HG03432 (cell line): Measurements from ENCODE around the gene MPPED2.

Source experiments
- ATAC-seq: cut with Tn5 transposase; IDR thresholded peaks from one replicate; pipeline ENCODE4 v1.9.1; 2021; ENCODE audit warnings: mild to moderate bottlenecking, moderate library complexity; ENCODE audit not compliant: unreplicated experiment

The MPPED2 gene

DNA sequence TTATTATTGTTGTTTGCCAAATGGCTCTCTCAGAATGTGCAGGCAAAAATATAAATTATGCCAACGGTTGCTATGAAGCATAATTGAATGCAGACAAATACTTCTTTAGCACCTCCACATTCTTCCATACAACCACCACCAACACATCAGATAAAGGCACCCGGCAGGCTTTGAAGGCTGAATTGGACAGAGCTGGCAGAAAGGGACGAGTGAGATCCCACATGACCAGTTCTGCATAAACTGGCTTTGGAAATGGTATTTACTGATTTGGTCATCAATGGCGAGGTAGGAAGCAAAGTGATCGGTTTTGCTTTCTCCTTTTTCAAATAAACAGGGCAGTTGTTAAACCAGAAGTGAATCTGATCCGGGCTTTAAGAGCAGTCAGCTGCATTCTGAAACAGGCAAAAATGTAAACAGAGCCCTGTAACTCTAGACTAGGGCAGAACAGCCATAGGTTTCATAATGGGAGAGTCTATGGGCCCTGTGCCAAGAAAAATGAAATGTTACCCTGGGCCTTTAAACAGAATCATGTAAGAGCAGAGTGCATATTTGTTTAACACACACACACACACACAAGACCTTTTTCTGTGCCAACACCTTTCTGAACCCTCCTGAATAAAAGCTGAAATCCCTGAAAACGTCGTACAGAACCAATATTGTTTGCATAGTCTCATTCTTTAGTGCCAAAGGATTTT, 97.7 kb downstream of the MPPED2 start:
- ATAC-seq, result no peak

DNA sequence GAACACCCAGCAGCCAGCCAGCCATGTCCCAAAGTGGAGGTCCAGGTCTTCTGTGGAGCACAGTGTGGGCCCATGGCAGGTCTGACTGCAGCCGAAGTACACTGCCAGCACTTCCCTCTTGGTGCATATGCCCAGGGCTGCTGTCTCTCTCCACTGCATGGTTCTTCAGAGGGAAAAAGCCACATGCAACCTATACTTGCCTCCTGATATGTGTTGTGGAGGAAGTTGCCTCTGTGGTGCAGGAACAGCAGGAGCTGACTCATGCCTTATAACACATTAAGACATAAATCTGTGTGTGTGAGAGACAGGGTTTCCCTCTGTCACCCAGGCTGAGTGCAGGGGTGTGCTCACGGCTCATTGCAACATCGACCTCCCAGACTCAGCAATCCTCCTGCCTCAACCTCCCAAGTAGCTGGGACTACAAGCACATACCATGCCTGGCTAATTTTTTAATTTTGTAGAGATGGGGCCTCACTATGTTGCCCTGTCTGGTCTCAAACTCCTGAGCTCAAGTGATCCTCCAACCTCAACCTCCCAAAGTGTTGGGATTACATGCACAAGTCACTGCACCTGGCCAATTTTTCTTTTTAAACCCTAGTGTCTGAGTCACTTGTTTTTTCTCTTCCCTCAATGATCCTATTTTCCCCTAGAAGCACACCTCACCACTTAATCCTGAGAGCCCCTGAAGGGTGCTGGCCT, 98.8 kb downstream of the MPPED2 start:
- no peak for ATAC-seq

DNA sequence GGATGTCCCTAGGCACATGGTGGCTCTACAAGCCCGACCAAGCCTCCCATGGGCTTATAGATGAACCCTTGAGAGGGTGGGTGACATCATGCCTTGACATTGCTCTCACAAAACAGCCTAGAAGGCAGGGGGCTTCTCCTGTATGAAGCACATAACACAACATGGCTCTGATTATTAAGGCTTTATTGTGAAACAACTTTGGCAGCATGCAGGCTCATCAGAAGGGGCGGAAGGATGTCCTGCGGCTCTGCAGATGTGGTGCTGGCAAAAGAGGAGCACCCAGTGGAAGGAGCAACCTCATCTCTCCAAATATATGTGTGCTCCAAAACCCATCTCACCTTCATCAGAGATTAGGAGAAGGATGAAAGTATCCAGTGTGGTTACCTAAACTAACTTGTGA, 100.4 kb downstream of the MPPED2 start:
- no peak for ATAC-seq

DNA sequence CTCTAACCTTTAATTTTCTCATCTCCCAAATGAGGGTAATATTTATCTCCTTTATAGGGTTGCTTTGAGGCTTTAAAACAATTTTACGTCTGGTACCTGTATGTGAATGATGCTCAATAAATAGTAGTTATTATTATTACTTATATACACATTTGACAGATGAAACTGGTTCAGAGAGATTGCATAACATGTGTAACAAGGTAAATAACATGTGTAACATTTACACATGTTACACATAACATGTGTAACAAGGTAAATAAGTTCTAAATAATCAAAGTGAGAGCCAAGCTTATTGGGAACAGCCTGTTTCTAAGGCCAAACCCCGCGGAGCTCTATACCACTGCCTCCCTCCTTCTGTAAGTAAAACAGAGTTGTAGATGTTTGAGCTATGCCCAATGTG, 100.9 kb downstream of the MPPED2 start:
- ATAC-seq, result no peak

GRCh38 chr11:30483056-30483455, 103.1 kb downstream of the MPPED2 start:
- no peak for ATAC-seq

GRCh38 chr11:30481796-30482195, 104.4 kb downstream of the MPPED2 start:
- ATAC-seq, result no peak

DNA sequence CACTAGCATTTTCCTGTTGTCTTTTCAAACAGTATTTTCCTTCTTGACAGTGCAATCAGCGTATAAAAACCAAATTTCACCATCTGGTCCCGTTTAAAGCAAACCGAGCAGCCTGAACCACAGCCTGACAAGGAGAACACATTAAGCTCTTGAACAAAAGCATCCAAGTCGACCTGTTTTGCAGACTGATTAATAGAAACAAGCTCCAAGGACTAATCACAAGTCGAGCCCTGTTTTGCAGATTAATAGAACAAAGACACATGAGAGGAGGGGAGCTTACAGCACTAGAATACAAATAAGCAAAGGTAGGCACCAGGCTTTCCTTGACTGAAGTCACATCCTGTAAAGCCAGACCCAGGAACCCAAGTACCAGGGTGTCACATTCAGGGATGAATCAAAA, 104.8 kb downstream of the MPPED2 start:
- ATAC-seq, result no peak

GRCh38 chr11:30479899-30480298, 106.3 kb downstream of the MPPED2 start:
- no peak for ATAC-seq

DNA sequence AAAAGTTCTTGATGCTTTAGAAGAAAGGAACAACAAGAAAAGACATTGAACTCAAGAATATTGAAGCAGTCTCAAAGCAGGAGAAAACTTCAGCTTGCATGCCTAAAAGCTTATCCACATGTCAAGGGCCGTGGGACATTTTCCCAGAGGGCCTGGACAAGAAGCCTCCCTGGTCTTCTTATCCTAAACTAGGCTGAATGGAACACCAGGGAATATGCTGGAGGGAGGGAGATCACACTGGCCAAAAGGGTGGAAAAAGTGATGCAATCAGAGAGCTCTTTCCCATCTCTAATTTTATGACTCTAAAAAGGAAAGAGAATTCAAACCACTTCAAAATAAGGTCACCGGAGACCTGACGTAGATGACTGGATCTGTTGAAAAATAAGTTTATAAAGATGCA, 107.2 kb downstream of the MPPED2 start:
- no peak for ATAC-seq

DNA sequence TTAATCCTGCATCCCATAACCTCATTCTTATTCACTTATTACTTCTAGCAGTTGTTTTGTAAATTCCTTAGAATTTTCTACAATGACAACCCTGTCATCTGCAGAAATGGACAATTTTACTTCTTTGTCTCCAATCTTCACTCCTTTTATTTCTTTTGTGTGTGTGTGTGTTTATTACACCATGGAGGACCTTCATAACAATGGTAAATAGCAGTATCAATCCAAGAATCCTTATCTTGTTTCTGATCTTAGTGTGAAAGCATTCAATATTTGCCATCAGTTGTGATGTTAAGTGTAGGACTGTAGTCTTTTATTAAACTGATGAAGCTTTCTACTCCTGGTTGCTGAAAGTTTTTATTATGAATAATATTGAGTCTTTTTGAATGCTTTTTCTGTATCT, 109.1 kb downstream of the MPPED2 start:
- no peak for ATAC-seq

DNA sequence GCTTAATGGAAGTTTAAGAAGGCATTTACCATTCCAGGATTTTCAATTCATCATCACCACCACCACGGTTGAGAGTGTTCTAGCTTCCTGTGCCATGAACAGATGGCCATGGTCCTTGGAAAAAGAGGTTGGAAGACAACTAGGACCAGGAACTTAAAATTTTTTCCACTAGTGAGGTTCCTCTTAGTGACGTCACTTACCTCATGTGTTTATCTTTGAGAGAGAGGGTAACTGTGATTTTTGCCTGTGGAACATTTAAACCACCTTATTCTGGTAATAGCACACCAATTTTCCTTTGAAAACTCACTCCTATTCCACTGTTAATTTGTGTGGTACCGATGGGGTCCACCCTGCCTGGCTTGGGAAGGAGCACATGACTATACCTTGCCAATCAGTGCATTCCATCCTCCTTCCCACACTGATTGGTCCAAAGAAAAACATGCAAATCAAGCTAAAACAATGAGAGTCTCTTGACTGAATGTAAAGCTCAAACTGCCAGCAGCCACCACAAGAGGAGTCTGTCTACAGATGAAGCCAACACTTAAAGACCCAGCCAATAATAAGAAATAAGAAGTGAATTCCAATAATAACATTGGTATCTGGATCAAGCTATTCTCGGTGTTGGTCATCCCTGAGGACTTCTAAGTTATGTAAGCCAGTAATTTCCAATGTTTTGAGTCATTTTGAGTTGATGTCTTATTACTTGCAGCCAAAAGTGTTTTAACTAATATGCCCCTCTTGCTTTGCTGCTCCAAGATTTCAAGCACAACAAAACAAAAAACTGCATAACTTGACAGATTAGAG, 111.8 kb downstream of the MPPED2 start:
- no peak for ATAC-seq

- ATAC-seq, result no peak
These were observed 114.9 kb downstream of the MPPED2 start for GRCh38 chr11:30471244-30471643.

GRCh38 chr11:30468881-30469280, 117.3 kb downstream of the MPPED2 start:
- ATAC-seq, result no peak

GRCh38 chr11:30467176-30467575, 119.0 kb downstream of the MPPED2 start:
- no peak for ATAC-seq

- no peak for ATAC-seq
These were observed 120.5 kb downstream of the MPPED2 start for GRCh38 chr11:30465623-30466022.

DNA sequence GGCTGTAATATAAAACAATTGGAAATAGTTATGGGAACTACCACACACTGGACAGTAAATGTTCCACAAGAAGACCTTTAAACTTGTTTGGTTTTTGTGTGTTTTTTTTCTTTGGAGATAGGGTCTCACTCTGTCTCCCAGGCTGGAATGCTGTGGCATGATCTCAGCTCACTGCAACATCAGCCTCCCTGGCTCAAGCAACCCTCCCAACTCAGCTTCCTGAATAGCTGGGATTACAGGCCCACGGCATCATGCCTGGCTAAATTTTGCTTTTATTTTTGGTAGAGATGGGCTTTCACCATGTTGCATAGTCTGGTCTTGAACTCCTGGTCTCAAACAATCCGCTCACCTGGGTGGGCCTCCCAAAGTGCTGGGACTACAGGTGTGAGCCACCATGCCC, 121.0 kb downstream of the MPPED2 start:
- no peak for ATAC-seq

GRCh38 chr11:30463266-30463665, 122.9 kb downstream of the MPPED2 start:
- ATAC-seq, result no peak

- no peak for ATAC-seq
These were observed 123.7 kb downstream of the MPPED2 start for GRCh38 chr11:30462421-30462820.

GRCh38 chr11:30459821-30460220, 126.3 kb downstream of the MPPED2 start:
- ATAC-seq, result no peak

DNA sequence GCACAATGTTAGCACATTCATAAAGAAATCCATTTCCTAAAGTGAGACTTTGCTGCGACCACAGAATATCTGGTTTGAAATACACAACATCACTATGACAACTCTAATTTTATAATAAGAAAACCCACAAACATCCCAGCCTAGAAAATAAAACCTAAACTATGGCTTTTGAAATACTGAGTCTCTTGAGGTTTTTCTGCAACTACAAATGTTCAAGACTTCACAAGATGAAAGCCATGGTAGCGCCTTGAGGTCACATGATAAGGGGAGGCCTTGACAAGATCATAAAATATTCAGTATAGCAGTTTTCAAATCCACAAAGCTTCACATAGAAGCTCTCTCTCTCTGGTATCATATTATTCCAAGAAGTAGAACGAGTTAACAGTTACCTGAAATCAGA, 126.8 kb downstream of the MPPED2 start:
- ATAC-seq, result no peak

DNA sequence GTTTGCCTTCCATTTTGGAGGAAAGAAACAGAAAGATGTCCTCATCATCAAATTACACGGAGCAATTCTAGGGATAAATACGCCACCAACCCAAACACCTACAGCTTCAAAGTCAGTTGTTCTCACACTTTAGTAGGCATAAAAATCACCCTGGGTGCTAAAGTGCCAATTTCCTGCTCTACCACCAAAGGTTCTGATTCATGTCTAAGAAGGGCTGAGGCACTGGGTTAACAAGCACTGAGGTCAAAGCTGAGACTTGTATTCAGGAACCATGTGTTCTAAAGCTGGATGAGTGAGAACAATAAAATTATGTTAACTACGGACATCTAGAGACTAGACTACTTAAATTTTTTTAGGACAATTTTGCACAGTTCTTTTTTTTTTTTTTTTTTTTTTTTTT, 127.6 kb downstream of the MPPED2 start:
- ATAC-seq, result no peak

- no peak for ATAC-seq
These were observed 129.1 kb downstream of the MPPED2 start for GRCh38 chr11:30457087-30457486.
